ENCODE results near the gene ERICH2.

Gene ERICH2

DNA sequence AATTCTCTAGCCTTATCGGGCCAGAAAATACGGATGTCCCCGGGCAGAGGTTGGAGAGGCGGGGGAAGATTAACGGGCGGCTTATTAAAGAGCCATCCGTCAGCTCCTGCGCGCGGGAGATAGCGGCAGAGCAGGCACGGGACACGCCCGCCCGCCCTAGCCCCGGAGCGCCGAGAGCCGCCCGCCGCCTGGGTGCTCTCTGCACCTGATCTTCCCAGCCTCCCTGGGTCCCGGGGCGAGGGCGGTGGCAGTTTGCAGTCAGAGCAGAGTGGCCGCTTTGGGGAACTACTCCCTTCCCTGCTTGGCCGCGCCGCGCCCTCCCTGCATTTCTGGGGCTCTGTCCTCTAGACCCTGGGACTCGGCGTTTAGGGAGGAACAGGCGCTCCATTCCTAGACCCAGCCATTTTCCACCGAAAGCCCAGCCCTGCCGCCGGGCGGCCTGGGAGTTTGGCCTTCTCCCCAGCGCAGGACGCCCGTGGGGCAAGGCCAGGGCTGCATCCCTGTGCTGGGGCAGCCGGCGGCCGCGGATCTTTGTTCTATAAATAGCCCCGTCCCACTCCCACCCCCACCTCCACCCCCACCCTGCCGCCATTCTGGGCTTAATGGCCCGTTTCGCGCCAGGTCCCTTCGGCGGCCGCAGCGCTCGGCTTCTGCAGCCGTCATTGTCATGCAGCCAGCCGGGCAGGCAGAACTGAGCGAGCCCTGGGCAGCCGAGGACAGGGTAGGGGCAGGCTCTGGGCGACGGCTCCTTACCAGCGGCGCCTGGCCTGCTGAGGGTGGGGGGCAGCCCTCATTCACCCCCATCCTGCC, 53.1 kb downstream of the ERICH2 start:
- peak overlapping the region; percentile 33; the same call in 1 of the 2 replicates for H3K4me3 ChIP-seq (ENCODE audit: low read length)
- no peak overlapping the region for H3K27ac ChIP-seq (ENCODE audit: low read length)
- DNase-seq (ENCODE audit: low read depth, low spot score): no peak
- H3K9me3 ChIP-seq (ENCODE audit: control insufficient read depth, insufficient read depth, low read length): no peaks in the 10 kb centered on the region
- no peaks in the 10 kb centered on the region for H3K36me3 ChIP-seq (ENCODE audit: control insufficient read depth, insufficient read depth, low read length)
- H3K4me1 ChIP-seq (ENCODE audit: control insufficient read depth, insufficient read depth, low read length): peaks cover 7% of the 10 kb centered on the region; the same call in 1 of the 2 replicates
- peaks cover 73% of the 10 kb centered on the region for H3K27me3 ChIP-seq (ENCODE audit: control insufficient read depth, insufficient read depth, low read length)
- no CpG with 5 or more reads among the region's 61 CpGs for WGBS (ENCODE audit: insufficient coverage, insufficient read length)

DNA sequence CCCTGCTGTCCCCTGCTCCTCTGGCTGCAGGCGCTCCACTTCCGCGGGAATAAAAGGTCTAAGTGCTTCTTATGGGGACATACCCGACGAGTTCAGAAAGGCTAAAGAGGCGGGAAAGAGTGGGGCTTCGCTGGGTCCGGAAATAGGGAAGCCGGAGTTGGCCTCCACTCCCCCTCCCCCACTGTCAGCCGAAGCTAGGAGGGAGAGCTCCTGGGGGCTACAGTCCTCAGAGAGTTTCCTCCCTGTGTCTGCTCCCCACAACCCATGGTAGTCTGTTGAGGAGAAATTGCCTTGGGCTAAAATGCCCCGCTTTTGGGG, 53.7 kb downstream of the ERICH2 start:
- Histone ChIP-seq H3K36me3 (ENCODE audit: control insufficient read depth, insufficient read depth, low read length) (no peaks in the 10 kb centered on the region), H3K27ac (ENCODE audit: low read length) (no peak overlapping the region), H3K27me3 (ENCODE audit: control insufficient read depth, insufficient read depth, low read length) (peaks cover 67% of the 10 kb centered on the region), H3K9me3 (ENCODE audit: control insufficient read depth, insufficient read depth, low read length) (no peaks in the 10 kb centered on the region), H3K4me1 (ENCODE audit: control insufficient read depth, insufficient read depth, low read length) (peaks cover 7% of the 10 kb centered on the region; the same call in 1 of the 2 replicates), H3K4me3 (ENCODE audit: low read length) (peak overlapping the region; percentile 33; the same call in 1 of the 2 replicates)
- WGBS (ENCODE audit: insufficient coverage, insufficient read length): no CpG with 5 or more reads among the region's 11 CpGs
- no peak for DNase-seq (ENCODE audit: low read depth, low spot score)

GRCh38 chr2:170824526-170825015, 54.4 kb downstream of the ERICH2 start:
- H3K9me3 ChIP-seq (ENCODE audit: control insufficient read depth, insufficient read depth, low read length): no peaks in the 10 kb centered on the region
- no peak overlapping the region for H3K4me3 ChIP-seq (ENCODE audit: low read length)
- peaks cover 61% of the 10 kb centered on the region for H3K27me3 ChIP-seq (ENCODE audit: control insufficient read depth, insufficient read depth, low read length)
- no peak for DNase-seq (ENCODE audit: low read depth, low spot score)
- H3K36me3 ChIP-seq (ENCODE audit: control insufficient read depth, insufficient read depth, low read length): no peaks in the 10 kb centered on the region
- peaks cover 7% of the 10 kb centered on the region; the same call in 1 of the 2 replicates for H3K4me1 ChIP-seq (ENCODE audit: control insufficient read depth, insufficient read depth, low read length)
- no CpG with 5 or more reads among the region's 2 CpGs for WGBS (ENCODE audit: insufficient coverage, insufficient read length)
- no peak overlapping the region for H3K27ac ChIP-seq (ENCODE audit: low read length)

DNA sequence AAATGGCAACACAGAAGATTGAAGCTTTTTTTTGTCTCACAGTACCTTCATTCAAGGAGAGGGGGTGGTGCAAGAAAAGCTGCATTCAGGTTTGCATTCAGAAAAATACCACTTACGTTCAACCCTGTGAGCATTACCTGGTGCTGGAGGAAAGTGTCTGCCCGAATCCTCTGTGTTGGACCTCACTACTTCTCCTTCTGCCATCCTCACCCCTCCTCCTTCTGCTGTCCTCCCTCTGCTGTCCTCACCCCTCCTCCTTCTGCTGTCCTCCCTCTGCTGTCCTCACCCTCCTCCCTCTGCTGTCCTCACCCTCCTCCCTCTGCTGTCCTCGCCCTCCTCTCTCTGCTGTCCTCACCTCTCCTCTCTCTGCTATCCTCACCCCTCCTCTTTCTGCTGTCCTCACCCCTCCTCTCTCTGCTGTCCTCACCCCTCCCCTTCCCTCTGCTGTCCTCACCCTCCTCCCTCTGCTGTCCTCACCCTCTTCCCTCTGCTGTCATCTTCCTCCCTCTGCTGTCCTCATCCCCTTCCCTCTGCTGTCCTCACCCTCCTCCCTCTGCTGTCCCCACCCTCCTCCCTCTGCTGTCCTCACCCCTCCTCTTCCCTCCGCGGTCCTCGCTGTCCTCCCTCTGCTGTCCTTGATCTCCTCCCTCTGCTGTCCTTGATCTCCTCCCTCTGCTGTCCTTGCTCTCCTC, 57.8 kb downstream of the ERICH2 start:
- H3K9me3 ChIP-seq (ENCODE audit: control insufficient read depth, insufficient read depth, low read length): no peaks in the 10 kb centered on the region

GRCh38 chr2:170828533-170828916, 58.3 kb downstream of the ERICH2 start:
- no peak overlapping the region for H3K27ac ChIP-seq (ENCODE audit: low read length)
- H3K36me3 ChIP-seq (ENCODE audit: control insufficient read depth, insufficient read depth, low read length): no peaks in the 10 kb centered on the region
- peaks cover 25% of the 10 kb centered on the region; the same call in 1 of the 2 replicates for H3K27me3 ChIP-seq (ENCODE audit: control insufficient read depth, insufficient read depth, low read length)
- no peak for DNase-seq (ENCODE audit: low read depth, low spot score)
- H3K9me3 ChIP-seq (ENCODE audit: control insufficient read depth, insufficient read depth, low read length): no peaks in the 10 kb centered on the region
- WGBS (ENCODE audit: insufficient coverage, insufficient read length): no CpG with 5 or more reads among the region's 5 CpGs
- no peaks in the 10 kb centered on the region; the same call in 1 of the 2 replicates for H3K4me1 ChIP-seq (ENCODE audit: control insufficient read depth, insufficient read depth, low read length)
- H3K4me3 ChIP-seq (ENCODE audit: low read length): no peak overlapping the region

More for the DNA sequence above, 57.8 kb downstream of the ERICH2 start:
- Histone ChIP-seq H3K4me3 (ENCODE audit: low read length) (no peak overlapping the region), H3K4me1 (ENCODE audit: control insufficient read depth, insufficient read depth, low read length) (no peaks in the 10 kb centered on the region; the same call in 1 of the 2 replicates), H3K27me3 (ENCODE audit: control insufficient read depth, insufficient read depth, low read length) (peaks cover 28% of the 10 kb centered on the region; the same call in 1 of the 2 replicates), H3K27ac (ENCODE audit: low read length) (no peak overlapping the region), H3K36me3 (ENCODE audit: control insufficient read depth, insufficient read depth, low read length) (no peaks in the 10 kb centered on the region)
- WGBS (ENCODE audit: insufficient coverage, insufficient read length): no CpG with 5 or more reads among the region's 6 CpGs
- DNase-seq (ENCODE audit: low read depth, low spot score): no peak

DNA sequence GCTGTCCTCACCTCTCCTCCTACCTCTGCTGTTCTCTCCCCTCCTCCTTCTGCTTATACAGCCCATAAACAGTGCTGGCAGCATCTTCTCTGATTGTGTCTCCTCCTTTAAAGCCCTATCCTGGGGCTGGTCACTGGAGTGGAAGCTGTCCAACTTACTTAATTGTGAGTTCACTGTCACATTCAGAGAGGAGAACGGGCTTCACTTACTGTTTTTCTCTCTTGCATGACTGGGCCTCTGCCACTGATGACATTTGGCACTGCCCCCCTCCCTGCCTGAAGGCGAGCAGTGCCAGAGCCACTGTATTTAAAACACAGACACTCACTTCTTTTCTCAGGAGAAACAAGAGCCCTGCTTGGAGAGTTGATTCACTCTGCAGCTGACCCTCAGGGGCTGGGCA, 58.9 kb downstream of the ERICH2 start:
- no peak overlapping the region for H3K4me3 ChIP-seq (ENCODE audit: low read length)
- no CpG with 5 or more reads among the region's 2 CpGs for WGBS (ENCODE audit: insufficient coverage, insufficient read length)

DNA sequence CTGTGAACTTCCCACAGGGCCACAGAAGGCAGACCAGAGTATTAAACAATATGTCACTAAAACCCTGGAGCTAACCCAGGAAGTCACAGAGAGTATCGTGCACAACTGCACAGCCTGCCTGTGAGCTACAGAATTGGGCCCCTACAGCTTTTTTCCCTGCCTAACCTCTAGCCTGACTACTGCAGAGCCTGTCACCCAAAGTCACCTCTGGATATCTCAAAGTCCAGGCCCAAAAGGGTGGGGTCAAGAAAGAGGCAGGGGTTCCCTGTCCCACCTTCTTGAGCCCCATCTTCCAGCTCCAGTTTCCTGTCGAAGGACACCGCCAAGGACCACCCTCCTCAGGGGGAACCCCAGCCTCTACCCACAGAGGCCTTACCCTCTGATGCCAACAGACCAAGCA, 60.0 kb downstream of the ERICH2 start:
- no peak overlapping the region for H3K4me3 ChIP-seq (ENCODE audit: low read length)

More for the DNA sequence above, 58.9 kb downstream of the ERICH2 start:
- Histone ChIP-seq H3K27me3 (ENCODE audit: control insufficient read depth, insufficient read depth, low read length) (peaks cover 21% of the 10 kb centered on the region; the same call in 1 of the 2 replicates), H3K4me1 (ENCODE audit: control insufficient read depth, insufficient read depth, low read length) (no peaks in the 10 kb centered on the region; the same call in 1 of the 2 replicates), H3K36me3 (ENCODE audit: control insufficient read depth, insufficient read depth, low read length) (no peaks in the 10 kb centered on the region), H3K27ac (ENCODE audit: low read length) (no peak overlapping the region), H3K9me3 (ENCODE audit: control insufficient read depth, insufficient read depth, low read length) (no peaks in the 10 kb centered on the region)
- no peak for DNase-seq (ENCODE audit: low read depth, low spot score)

GRCh38 chr2:170831115-170831514, 60.9 kb downstream of the ERICH2 start:
- Histone ChIP-seq H3K4me1 (ENCODE audit: control insufficient read depth, insufficient read depth, low read length) (no peaks in the 10 kb centered on the region), H3K9me3 (ENCODE audit: control insufficient read depth, insufficient read depth, low read length) (no peaks in the 10 kb centered on the region), H3K27me3 (ENCODE audit: control insufficient read depth, insufficient read depth, low read length) (peaks cover 4% of the 10 kb centered on the region; the same call in 1 of the 2 replicates), H3K27ac (ENCODE audit: low read length) (no peak overlapping the region), H3K4me3 (ENCODE audit: low read length) (no peak overlapping the region), H3K36me3 (ENCODE audit: control insufficient read depth, insufficient read depth, low read length) (no peaks in the 10 kb centered on the region)
- DNase-seq (ENCODE audit: low read depth, low spot score): no peak
- WGBS (ENCODE audit: insufficient coverage, insufficient read length): no CpG with 5 or more reads among the region's 4 CpGs

More for the DNA sequence above, 60.0 kb downstream of the ERICH2 start:
- H3K27ac ChIP-seq (ENCODE audit: low read length): no peak overlapping the region
- no peaks in the 10 kb centered on the region for H3K9me3 ChIP-seq (ENCODE audit: control insufficient read depth, insufficient read depth, low read length)
- DNase-seq (ENCODE audit: low read depth, low spot score): no peak
- peaks cover 10% of the 10 kb centered on the region; the same call in 1 of the 2 replicates for H3K27me3 ChIP-seq (ENCODE audit: control insufficient read depth, insufficient read depth, low read length)
- WGBS (ENCODE audit: insufficient coverage, insufficient read length): no CpG with 5 or more reads among the region's 3 CpGs
- H3K36me3 ChIP-seq (ENCODE audit: control insufficient read depth, insufficient read depth, low read length): no peaks in the 10 kb centered on the region
- no peaks in the 10 kb centered on the region for H3K4me1 ChIP-seq (ENCODE audit: control insufficient read depth, insufficient read depth, low read length)

GRCh38 chr2:170836027-170836426, 65.8 kb downstream of the ERICH2 start:
- Histone ChIP-seq H3K36me3 (ENCODE audit: control insufficient read depth, insufficient read depth, low read length) (no peaks in the 10 kb centered on the region), H3K27me3 (ENCODE audit: control insufficient read depth, insufficient read depth, low read length) (no peaks in the 10 kb centered on the region), H3K9me3 (ENCODE audit: control insufficient read depth, insufficient read depth, low read length) (no peaks in the 10 kb centered on the region), H3K4me1 (ENCODE audit: control insufficient read depth, insufficient read depth, low read length) (no peaks in the 10 kb centered on the region), H3K4me3 (ENCODE audit: low read length) (no peak overlapping the region), H3K27ac (ENCODE audit: low read length) (no peak overlapping the region)
- DNase-seq (ENCODE audit: low read depth, low spot score): no peak
- WGBS (ENCODE audit: insufficient coverage, insufficient read length): no CpG with 5 or more reads among the region's 5 CpGs

DNA sequence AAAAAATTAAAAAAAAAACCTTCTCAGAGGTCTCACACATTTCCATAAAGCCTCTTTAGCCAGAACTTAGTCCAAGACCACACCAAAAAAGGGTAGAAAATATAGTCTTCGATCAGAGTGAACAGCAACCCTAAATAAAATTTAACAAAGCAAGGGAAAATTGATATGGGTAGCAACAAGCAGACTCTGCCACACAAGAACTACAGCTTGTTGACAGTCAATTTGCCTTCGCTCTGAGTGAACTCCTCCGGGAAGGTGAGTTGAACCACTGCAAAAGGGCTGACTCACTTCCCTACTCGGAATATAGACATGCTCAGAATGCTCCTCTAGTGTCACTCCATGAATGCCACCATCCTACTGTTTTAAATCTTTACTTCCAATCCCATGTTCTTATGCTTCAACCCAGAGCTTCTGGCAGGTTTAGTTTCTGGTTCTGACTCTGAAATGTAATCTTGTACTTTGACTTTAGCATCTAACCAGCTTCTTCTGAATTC, 70.6 kb downstream of the ERICH2 start:
- Histone ChIP-seq H3K27ac (ENCODE audit: low read length) (no peak overlapping the region), H3K27me3 (ENCODE audit: control insufficient read depth, insufficient read depth, low read length) (no peaks in the 10 kb centered on the region), H3K4me1 (ENCODE audit: control insufficient read depth, insufficient read depth, low read length) (no peaks in the 10 kb centered on the region), H3K36me3 (ENCODE audit: control insufficient read depth, insufficient read depth, low read length) (no peaks in the 10 kb centered on the region), H3K4me3 (ENCODE audit: low read length) (no peak overlapping the region), H3K9me3 (ENCODE audit: control insufficient read depth, insufficient read depth, low read length) (no peaks in the 10 kb centered on the region)
- DNase-seq (ENCODE audit: low read depth, low spot score): no peak
- no CpG with 5 or more reads among the region's 4 CpGs for WGBS (ENCODE audit: insufficient coverage, insufficient read length)

Data from iPS DF 6.9 (cell line).